GM12801 (cell line): Measurements from ENCODE around the gene QKI.

Experiments used
- TF ChIP-seq, protein P1 (sequence below): IDR thresholded peaks from one replicate; pipeline ENCODE4 v1.5.1; 2011; ENCODE audit warnings: control low read depth; ENCODE audit not compliant: insufficient read length; ENCODE audit errors: extremely low read depth

QKI gene

DNA sequence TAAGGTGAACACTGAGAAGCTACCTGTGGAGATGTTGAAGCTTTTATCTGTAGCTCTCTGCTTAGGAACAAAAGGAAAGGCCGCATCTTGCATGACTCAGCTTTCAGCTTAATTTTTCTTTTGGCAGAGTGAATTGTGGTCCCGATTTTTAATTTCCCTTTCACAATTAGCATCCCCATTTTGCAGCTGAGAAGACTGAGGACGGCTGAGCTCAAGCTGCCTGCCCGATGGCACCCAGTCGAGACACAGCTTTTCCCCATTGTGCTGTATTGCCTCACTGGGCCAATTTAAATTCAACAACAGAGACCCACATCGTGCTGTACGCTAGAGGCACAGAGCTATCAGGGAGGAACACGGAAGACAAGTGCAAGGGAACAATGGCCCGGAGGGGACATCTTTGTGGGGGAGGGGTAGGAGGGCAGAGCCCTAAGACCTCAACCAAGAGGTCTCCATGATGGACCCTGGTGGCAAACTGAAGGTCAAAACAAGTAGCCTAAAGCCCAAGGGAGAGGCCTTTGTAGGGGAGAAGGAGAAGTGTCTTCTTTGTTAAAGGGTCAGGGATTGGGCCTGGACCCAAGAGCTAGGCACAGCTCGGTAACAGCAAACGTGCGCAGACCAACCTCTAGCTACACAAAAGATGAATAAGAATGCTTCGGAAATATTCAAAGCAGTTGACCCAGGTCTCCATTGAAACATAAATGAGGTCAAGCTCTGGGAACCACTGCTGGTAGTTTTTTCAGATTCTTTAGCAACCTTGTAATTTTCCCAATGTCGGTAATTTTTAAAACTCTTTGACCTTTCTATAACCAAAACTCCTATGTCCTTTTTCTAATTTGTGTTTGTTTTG lies 13.3 kb upstream of the QKI start:
- TF ChIP-seq, protein P1, sequence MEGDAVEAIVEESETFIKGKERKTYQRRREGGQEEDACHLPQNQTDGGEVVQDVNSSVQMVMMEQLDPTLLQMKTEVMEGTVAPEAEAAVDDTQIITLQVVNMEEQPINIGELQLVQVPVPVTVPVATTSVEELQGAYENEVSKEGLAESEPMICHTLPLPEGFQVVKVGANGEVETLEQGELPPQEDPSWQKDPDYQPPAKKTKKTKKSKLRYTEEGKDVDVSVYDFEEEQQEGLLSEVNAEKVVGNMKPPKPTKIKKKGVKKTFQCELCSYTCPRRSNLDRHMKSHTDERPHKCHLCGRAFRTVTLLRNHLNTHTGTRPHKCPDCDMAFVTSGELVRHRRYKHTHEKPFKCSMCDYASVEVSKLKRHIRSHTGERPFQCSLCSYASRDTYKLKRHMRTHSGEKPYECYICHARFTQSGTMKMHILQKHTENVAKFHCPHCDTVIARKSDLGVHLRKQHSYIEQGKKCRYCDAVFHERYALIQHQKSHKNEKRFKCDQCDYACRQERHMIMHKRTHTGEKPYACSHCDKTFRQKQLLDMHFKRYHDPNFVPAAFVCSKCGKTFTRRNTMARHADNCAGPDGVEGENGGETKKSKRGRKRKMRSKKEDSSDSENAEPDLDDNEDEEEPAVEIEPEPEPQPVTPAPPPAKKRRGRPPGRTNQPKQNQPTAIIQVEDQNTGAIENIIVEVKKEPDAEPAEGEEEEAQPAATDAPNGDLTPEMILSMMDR = no peak

- TF ChIP-seq, protein P1 = no peak
These were observed 11.9 kb upstream of the QKI start for GRCh38 chr6:163402616-163403015.

DNA sequence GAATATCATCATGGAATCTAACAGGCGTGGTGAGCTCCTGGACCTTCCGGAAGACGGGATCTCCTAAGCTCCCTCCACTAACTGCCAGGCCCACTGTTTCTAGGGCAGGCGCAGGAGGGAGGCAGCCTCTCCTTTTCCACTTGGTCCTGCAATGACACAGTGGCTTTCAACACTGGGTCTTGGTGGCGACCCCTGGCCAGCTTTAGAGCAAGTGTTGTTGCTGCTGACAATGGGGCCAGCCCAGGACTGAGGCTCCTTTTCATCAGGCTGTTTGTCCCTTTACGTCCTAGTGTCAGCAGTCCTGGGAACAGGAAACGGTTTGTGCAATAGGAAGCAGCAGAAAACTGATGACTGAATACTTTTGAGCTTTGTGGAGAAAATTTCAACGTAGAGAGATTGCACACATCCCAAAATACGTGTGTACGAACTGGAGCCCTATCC lies 9.7 kb upstream of the QKI start:
- TF ChIP-seq, protein P1 = no peak

- TF ChIP-seq, protein P1 = no peak
These were observed 8.9 kb upstream of the QKI start for GRCh38 chr6:163405412-163406309.

DNA sequence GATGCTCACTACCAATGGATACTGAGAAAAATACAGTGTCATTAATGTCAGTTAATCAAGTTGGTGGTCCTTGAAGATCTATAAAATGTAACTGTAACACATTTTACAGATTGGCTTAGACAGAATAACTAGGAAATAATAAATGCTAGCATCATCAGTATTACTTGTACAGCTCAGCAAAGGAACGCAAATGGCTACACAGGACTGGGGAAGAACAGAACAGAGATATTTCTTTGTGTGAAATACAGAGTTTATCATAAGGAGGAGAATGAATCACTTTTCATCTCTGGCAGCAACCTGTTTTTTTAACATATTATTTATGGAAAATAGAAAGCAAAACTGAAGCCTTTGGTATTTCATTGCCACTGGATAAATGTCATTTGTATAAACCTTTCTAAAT lies 8.2 kb upstream of the QKI start:
- TF ChIP-seq, protein P1 = no peak

- TF ChIP-seq, protein P1 = no peak
These were observed 7.7 kb upstream of the QKI start for GRCh38 chr6:163406830-163407229.

- TF ChIP-seq, protein P1 = no peak
These were observed 6.0 kb upstream of the QKI start for GRCh38 chr6:163408352-163408991.
